PC-3 (cell line): Measurements from ENCODE around the gene PPP1R14C.

Experiments
- CTCF ChIP-seq: fragments of 300-600 bp; sonication (generic); conservative IDR thresholded peaks from 2 replicates; pipeline ENCODE4 v1.5.1; 2017; ENCODE audit warnings: antibody characterized with exemption, low read depth, mild to moderate bottlenecking, low read length
- EZH2 ChIP-seq: fragments of 300-600 bp; sonication (generic); IDR thresholded peaks from one replicate; pipeline ENCODE4 v1.6.1; 2017; ENCODE audit warnings: antibody characterized with exemption, mild to moderate bottlenecking, low read length; ENCODE audit not compliant: unreplicated experiment
- EZH2phosphoT487 ChIP-seq: fragments of 300-600 bp; sonication (generic); IDR thresholded peaks from 2 replicates; pipeline ENCODE4 v1.6.1; 2018; ENCODE audit warnings: mild to moderate bottlenecking, antibody characterized with exemption, low read length, borderline replicate concordance

- no peak for TF ChIP-seq CTCF
- no peak for TF ChIP-seq EZH2phosphoT487
- no peak for TF ChIP-seq EZH2
These were observed 3.6 kb downstream of the PPP1R14C start for GRCh38 chr6:150146436-150146835.
